ENCODE results near the gene CLDN8. TPM values are rescaled to one million over a fixed set of nuclear protein-coding genes. Genes with fewer than 3 reads are reported as not detected.

Gene CLDN8
- total and polyA plus RNA-seq, 10 of the 15 experiments (the other 5 are each of a cell fraction or from before 2014, with no cell fraction given), result not detected

DNA sequence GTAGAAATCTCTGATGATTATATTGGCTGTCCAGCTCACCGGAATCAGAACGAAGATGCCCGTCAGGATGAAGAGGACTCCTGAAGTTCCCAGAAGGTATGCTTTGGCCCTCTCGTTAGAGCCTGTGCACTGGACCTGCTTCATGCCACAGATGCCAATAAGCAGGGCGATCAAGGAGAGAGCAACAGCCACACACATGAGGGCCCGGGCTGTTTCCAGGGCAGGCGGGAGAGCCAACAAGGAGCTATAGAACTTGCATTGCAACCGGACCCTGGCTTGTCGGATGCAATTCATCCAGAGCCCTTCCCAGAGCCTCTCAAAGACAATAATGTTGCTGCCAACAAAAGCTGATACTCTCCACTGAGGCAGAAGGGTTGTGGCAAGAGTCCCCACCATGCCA, 49.7 kb downstream of the CLDN8 start (continued):
- TF ChIP-seq SPI1 (IDR thresholded peaks at IDR 0.05; ENCODE audit: borderline replicate concordance, insufficient read depth, low read depth, low read length), result no peak

DNA sequence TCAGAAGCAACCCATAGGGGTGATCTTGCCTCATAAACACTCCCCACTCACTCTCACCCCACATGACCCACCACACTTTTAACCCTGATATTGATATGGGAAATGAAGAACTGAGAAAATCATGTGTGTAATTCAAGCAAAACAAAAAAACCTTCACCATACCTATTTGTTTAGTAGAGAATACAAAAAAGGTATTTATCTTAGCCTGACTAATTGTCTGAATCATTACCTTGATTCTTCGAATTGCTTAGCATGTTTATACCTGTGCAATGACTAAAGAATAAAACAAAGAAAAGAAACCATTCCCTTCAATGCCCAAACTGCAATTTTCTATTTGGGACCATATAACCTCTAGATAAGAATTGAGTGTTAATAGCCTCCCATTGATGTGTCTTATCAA, 51.1 kb downstream of the CLDN8 start:
- H3K27ac ChIP-seq (ENCODE audit: control insufficient read depth, insufficient read depth), result no peak overlapping the region
- no peak overlapping the region for H3K4me3 ChIP-seq
- POLR2A ChIA-PET, result no interaction called here
- FAIRE-seq (no peak), DNase-seq (ENCODE audit: low read depth, low spot score) (no peak), ATAC-seq (no peak)
- H3K27me3 ChIP-seq (replicated peaks in 1 of 2; ENCODE audit: control insufficient read depth in 2 of 2, insufficient read depth in 2 of 2, low read length in 1 of 2), result no peaks in the 10 kb centered on the region
- CTCF ChIA-PET, result no interaction called here
- in situ Hi-C loops (cut with MboI) (no loop called here), intact Hi-C loops (cut with micrococcal nuclease; ENCODE audit: unreplicated experiment) (no loop called here)
- BruUV-seq (replicated peaks), result no TSS peak
- no peak overlapping the region for H3K4me2 ChIP-seq (ENCODE audit: control insufficient read depth, insufficient read depth)
- no peak overlapping the region for H2AFZ ChIP-seq (ENCODE audit: control insufficient read depth, low read depth, low read length)
- no peaks in the 10 kb centered on the region; the same call in 2 of the 3 replicates for H3K9me3 ChIP-seq (replicated peaks; ENCODE audit: control insufficient read depth, insufficient read depth, low read length)
- H3K4me1 ChIP-seq (ENCODE audit: control insufficient read depth, insufficient read depth, low read length), result no peaks in the 10 kb centered on the region
- RAD21 ChIA-PET (ENCODE audit: unreplicated experiment), result no interaction called here
- no peaks in the 10 kb centered on the region for H3K79me2 ChIP-seq (ENCODE audit: control insufficient read depth, insufficient read depth, low read length)
- 0% methylated on average over 1 of the region's 1 CpG for WGBS (ENCODE audit: insufficient coverage, insufficient replicate concordance, low lambda C conversion rate, missing lambda C conversion rate)
- SMC1A ChIA-PET (ENCODE audit: uncharacterized antibody, unreplicated experiment), result no interaction called here
- H4K20me1 ChIP-seq (ENCODE audit: control insufficient read depth, insufficient read depth), result no peaks in the 10 kb centered on the region
- no peaks in the 10 kb centered on the region for H3K36me3 ChIP-seq (ENCODE audit: control insufficient read depth in 2 of 2, insufficient read depth in 2 of 2, low read length in 1 of 2)
- no peak overlapping the region for H3K9ac ChIP-seq (ENCODE audit: control insufficient read depth, insufficient read depth, low read length)
- TF ChIP-seq MEF2B (IDR thresholded peaks at IDR 0.05; ENCODE audit: partially characterized antibody, poor library complexity, severe bottlenecking), result no peak
- no peak for TF ChIP-seq RB1 (IDR thresholded peaks at IDR 0.05; ENCODE audit: borderline replicate concordance)
- TF ChIP-seq SUZ12 (IDR thresholded peaks at IDR 0.05; ENCODE audit: unreplicated experiment), result no peak
- TF ChIP-seq STAT1 (conservative IDR thresholded peaks at IDR 0.05), result no peak
- TF ChIP-seq MEF2A (IDR thresholded peaks at IDR 0.05; ENCODE audit: insufficient read depth, low read depth, low read length), result no peak
- no peak for TF ChIP-seq SIN3A (IDR thresholded peaks at IDR 0.05; ENCODE audit: low read depth, low read length)
- no peak for TF ChIP-seq ZBED1 (IDR thresholded peaks at IDR 0.05; ENCODE audit: borderline replicate concordance)
- TF ChIP-seq MTA2 (IDR thresholded peaks at IDR 0.05; ENCODE audit: low read depth), result no peak
- TF ChIP-seq, protein P1, sequence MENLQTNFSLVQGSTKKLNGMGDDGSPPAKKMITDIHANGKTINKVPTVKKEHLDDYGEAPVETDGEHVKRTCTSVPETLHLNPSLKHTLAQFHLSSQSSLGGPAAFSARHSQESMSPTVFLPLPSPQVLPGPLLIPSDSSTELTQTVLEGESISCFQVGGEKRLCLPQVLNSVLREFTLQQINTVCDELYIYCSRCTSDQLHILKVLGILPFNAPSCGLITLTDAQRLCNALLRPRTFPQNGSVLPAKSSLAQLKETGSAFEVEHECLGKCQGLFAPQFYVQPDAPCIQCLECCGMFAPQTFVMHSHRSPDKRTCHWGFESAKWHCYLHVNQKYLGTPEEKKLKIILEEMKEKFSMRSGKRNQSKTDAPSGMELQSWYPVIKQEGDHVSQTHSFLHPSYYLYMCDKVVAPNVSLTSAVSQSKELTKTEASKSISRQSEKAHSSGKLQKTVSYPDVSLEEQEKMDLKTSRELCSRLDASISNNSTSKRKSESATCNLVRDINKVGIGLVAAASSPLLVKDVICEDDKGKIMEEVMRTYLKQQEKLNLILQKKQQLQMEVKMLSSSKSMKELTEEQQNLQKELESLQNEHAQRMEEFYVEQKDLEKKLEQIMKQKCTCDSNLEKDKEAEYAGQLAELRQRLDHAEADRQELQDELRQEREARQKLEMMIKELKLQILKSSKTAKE (IDR thresholded peaks at IDR 0.05; ENCODE audit: low read depth, poor library complexity, severe bottlenecking), result no peak
- TF ChIP-seq, protein P2, sequence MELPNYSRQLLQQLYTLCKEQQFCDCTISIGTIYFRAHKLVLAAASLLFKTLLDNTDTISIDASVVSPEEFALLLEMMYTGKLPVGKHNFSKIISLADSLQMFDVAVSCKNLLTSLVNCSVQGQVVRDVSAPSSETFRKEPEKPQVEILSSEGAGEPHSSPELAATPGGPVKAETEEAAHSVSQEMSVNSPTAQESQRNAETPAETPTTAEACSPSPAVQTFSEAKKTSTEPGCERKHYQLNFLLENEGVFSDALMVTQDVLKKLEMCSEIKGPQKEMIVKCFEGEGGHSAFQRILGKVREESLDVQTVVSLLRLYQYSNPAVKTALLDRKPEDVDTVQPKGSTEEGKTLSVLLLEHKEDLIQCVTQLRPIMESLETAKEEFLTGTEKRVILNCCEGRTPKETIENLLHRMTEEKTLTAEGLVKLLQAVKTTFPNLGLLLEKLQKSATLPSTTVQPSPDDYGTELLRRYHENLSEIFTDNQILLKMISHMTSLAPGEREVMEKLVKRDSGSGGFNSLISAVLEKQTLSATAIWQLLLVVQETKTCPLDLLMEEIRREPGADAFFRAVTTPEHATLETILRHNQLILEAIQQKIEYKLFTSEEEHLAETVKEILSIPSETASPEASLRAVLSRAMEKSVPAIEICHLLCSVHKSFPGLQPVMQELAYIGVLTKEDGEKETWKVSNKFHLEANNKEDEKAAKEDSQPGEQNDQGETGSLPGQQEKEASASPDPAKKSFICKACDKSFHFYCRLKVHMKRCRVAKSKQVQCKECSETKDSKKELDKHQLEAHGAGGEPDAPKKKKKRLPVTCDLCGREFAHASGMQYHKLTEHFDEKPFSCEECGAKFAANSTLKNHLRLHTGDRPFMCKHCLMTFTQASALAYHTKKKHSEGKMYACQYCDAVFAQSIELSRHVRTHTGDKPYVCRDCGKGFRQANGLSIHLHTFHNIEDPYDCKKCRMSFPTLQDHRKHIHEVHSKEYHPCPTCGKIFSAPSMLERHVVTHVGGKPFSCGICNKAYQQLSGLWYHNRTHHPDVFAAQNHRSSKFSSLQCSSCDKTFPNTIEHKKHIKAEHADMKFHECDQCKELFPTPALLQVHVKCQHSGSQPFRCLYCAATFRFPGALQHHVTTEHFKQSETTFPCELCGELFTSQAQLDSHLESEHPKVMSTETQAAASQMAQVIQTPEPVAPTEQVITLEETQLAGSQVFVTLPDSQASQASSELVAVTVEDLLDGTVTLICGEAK (IDR thresholded peaks at IDR 0.05; ENCODE audit: borderline replicate concordance), result no peak
- TF ChIP-seq SUPT20H (IDR thresholded peaks at IDR 0.05; ENCODE audit: borderline replicate concordance, control insufficient read depth, low read depth, low read length), result no peak
- TF ChIP-seq NFIC (IDR thresholded peaks at IDR 0.05; ENCODE audit: low read depth, low read length), result no peak
- TF ChIP-seq FOXK2 (IDR thresholded peaks at IDR 0.05), result no peak
- no peak for TF ChIP-seq ESRRA (IDR thresholded peaks at IDR 0.05; ENCODE audit: low read length)
